Erythroblast (primary cell): ENCODE data around the gene CD276.

Experiments used
- GATA1 ChIP-seq: IDR thresholded peaks from 2 replicates; pipeline ENCODE4 v1.6.1; 2011; ENCODE audit warnings: low read depth, mild to moderate bottlenecking, control low read depth, low read length, moderate library complexity
- POLR2A ChIP-seq: IDR thresholded peaks from 2 replicates; pipeline ENCODE4 v1.6.1; 2011; ENCODE audit warnings: mild to moderate bottlenecking, low read length

DNA sequence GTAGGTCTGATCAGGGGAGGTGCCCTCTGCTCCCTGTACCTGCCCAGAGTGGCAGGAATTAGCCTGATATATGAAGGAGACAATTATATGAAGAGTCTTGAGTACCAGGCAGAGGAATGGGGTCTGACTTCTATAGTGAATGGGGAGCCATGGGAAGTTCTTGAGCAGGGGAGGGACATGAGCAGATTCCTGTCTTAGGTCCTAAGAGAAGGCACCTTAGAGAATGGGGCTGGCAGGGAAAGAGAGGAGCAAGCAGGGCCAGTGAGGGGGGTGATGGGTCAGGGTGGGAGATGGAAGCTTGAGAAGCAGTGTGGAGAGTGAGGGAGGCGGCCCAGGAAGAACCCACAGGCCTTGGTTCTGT, 12.4 kb downstream of the CD276 start:
- TF ChIP-seq POLR2A (no peak), GATA1 (no peak)
